HG03139 (cell line): ENCODE results near the gene BST2.

ENCODE experiments used
- ATAC-seq: cut with Tn5 transposase; IDR thresholded peaks from one replicate; pipeline ENCODE4 v1.9.1; 2021; ENCODE audit not compliant: unreplicated experiment

BST2 gene

GRCh38 chr19:17405250-17406045 is at the start of gene BST2:
Gene BST2 (minus strand): TSS chr19:17405630. CDS start chr19:17405575, 55 bp downstream.
- peak; percentile 62 for ATAC-seq

- no peak for ATAC-seq
Measured at GRCh38 chr19:17454576-17455071, 49.2 kb upstream of the BST2 start.

GRCh38 chr19:17451820-17452219 is 46.4 kb upstream of the BST2 start:
- no peak for ATAC-seq

GRCh38 chr19:17450264-17451075 is 45.0 kb upstream of the BST2 start:
- ATAC-seq, result no peak

GRCh38 chr19:17448131-17448967 is 42.9 kb upstream of the BST2 start, which contains the start of gene TMEM221:
Gene TMEM221 (minus strand): TSS chr19:17448668. CDS start chr19:17448462, 206 bp downstream.
- no peak for ATAC-seq

GRCh38 chr19:17447704-17448130 is 42.3 kb upstream of the BST2 start:
- ATAC-seq, result no peak

- no peak for ATAC-seq
Measured at GRCh38 chr19:17445526-17446165, 40.2 kb upstream of the BST2 start.

GRCh38 chr19:17441241-17442021 is 36.0 kb upstream of the BST2 start:
- ATAC-seq, result no peak

GRCh38 chr19:17436874-17437267 is 31.4 kb upstream of the BST2 start:
- no peak for ATAC-seq

GRCh38 chr19:17436094-17436873 is 30.9 kb upstream of the BST2 start:
- ATAC-seq, result no peak

- ATAC-seq, result no peak
Measured at GRCh38 chr19:17435218-17435617, 29.8 kb upstream of the BST2 start.

- ATAC-seq, result no peak
Measured at GRCh38 chr19:17431417-17431816, 26.0 kb upstream of the BST2 start.

GRCh38 chr19:17429641-17430113 is 24.2 kb upstream of the BST2 start:
- no peak for ATAC-seq

- ATAC-seq, result no peak
Measured at GRCh38 chr19:17424743-17425365, 19.4 kb upstream of the BST2 start.

GRCh38 chr19:17423429-17424208 is 18.2 kb upstream of the BST2 start:
- no peak for ATAC-seq

- no peak for ATAC-seq
Measured at GRCh38 chr19:17421942-17422341, 16.5 kb upstream of the BST2 start.

- ATAC-seq, result peak; percentile 18
Measured at GRCh38 chr19:17420475-17420924, 15.1 kb upstream of the BST2 start.
